Rectal smooth muscle tissue (tissue), 1 donor: ENCODE data around the gene WDR72.

Source experiments
- H3K27ac ChIP-seq: one replicate; pipeline ENCODE4 v1.7.0; 2013; ENCODE audit warnings: low read depth, low read length, inconsistent platforms
- H3K27me3 ChIP-seq: one replicate; pipeline ENCODE4 v1.7.0; 2013; ENCODE audit warnings: low read length; ENCODE audit not compliant: control insufficient read depth, insufficient read depth
- H3K36me3 ChIP-seq: one replicate; pipeline ENCODE4 v1.7.0; 2013; ENCODE audit warnings: low read length; ENCODE audit not compliant: control insufficient read depth, insufficient read depth
- H3K4me1 ChIP-seq: one replicate; pipeline ENCODE4 v1.7.0; 2013; ENCODE audit warnings: low read length; ENCODE audit not compliant: control insufficient read depth, insufficient read depth
- H3K4me3 ChIP-seq: one replicate; pipeline ENCODE4 v1.7.0; 2013; ENCODE audit warnings: low read length
- H3K9ac ChIP-seq: one replicate; pipeline ENCODE4 v1.7.0; 2013; ENCODE audit warnings: low read length

WDR72 gene

GRCh38 chr15:53625962-53626845 is 133.3 kb downstream of the WDR72 start:
- H3K4me1 ChIP-seq: no peaks in the 10 kb centered on the region
- H3K27ac ChIP-seq: no peak overlapping the region
- H3K4me3 ChIP-seq: no peak overlapping the region
- H3K9ac ChIP-seq: no peak overlapping the region
- H3K27me3 ChIP-seq: no peaks in the 10 kb centered on the region
- no peaks in the 10 kb centered on the region for H3K36me3 ChIP-seq

DNA sequence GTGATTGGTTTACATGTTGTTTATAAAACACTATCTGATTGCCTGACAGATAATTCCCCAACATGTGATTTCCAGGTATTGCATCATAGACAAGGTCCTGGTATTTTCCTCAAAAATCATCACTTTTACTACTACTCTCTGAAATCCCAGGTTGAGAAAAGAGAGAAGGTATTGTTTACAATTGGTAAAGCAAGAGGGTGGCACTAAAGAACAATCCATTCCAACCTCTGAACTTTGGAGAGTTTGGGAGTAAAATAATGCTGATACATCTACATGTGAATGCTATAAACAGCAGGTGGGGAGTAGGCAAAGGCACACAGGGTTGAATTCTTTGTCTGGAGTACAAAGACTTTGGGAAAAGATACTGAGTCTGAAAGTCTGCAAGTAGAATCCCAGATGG is 134.2 kb downstream of the WDR72 start:
- Histone ChIP-seq H3K36me3 (no peaks in the 10 kb centered on the region), H3K4me1 (no peaks in the 10 kb centered on the region), H3K4me3 (no peak overlapping the region), H3K9ac (no peak overlapping the region), H3K27me3 (no peaks in the 10 kb centered on the region), H3K27ac (no peak overlapping the region)

- H3K36me3 ChIP-seq: no peaks in the 10 kb centered on the region
- H3K27me3 ChIP-seq: no peaks in the 10 kb centered on the region
- H3K4me1 ChIP-seq: no peaks in the 10 kb centered on the region
- no peak overlapping the region for H3K9ac ChIP-seq
- no peak overlapping the region for H3K27ac ChIP-seq
- no peak overlapping the region for H3K4me3 ChIP-seq
Observed at GRCh38 chr15:53618461-53618860, 141.0 kb downstream of the WDR72 start.

DNA sequence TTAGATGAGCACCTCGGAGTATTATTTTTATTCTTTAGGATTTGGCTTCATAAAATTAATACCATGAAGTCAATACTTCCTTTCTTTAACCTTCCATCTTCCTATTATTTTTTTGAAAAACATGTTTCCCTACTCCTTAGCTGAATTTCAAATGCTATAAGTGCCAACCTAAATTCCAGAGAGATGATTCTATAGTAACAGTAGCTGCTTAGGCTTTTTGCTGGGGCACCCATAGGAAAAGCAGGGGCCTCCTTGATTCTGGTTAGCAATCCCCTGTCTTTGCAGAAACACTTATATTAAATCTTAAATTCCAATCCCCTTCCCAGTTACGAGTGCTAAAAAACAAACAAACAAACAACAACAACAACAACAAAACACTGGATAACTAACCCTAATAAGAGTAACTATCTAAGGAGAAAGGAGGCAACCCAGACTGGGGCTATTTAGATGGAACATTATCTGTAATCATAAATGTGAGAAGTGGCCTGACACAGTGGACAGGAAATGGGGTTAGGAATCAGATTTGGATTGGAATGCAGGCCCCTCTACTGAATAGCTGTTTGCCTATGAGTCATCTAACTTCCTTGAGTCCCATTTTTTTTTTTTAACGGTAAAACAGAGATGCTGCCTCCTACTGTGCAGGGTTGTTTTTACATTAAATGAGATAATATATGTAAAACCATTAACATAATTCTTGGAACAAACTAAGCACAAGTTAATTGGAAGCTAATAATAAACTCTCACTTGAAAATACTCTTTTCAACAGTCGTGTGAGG is 148.1 kb downstream of the WDR72 start:
- Histone ChIP-seq H3K9ac (no peak overlapping the region), H3K4me3 (no peak overlapping the region), H3K36me3 (no peaks in the 10 kb centered on the region)

GRCh38 chr15:53591041-53591440 is 168.4 kb downstream of the WDR72 start:
- no peaks in the 10 kb centered on the region for H3K36me3 ChIP-seq
- H3K27me3 ChIP-seq: no peaks in the 10 kb centered on the region

More for the DNA sequence above, 148.1 kb downstream of the WDR72 start:
- no peak overlapping the region for H3K27ac ChIP-seq
- H3K4me1 ChIP-seq: no peaks in the 10 kb centered on the region
- no peaks in the 10 kb centered on the region for H3K27me3 ChIP-seq

DNA sequence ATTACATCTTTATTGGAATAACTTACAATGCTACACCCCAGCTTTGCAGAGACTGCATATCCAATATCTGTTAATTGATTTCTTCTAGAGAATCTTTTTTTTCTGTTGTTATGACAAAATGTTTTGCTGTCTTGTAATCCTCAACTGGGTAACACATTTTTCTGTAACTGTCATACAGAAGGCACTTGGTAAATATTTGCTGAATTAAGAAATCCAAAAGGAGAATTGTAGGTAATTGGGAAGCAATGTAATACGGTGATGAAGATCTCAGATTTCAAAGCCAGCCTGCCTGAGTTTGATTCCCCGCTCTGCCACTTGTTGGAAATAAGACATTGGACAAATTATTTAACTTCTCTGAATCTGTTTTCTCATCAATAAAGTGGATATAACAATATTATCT is 169.1 kb downstream of the WDR72 start:
- Histone ChIP-seq H3K36me3 (no peaks in the 10 kb centered on the region), H3K9ac (no peak overlapping the region), H3K27me3 (no peaks in the 10 kb centered on the region), H3K27ac (no peak overlapping the region), H3K4me1 (no peaks in the 10 kb centered on the region), H3K4me3 (no peak overlapping the region)

More at GRCh38 chr15:53591041-53591440, 168.4 kb downstream of the WDR72 start:
- no peaks in the 10 kb centered on the region for H3K4me1 ChIP-seq
- no peak overlapping the region for H3K9ac ChIP-seq
- H3K4me3 ChIP-seq: no peak overlapping the region
- no peak overlapping the region for H3K27ac ChIP-seq

GRCh38 chr15:53589520-53590057 is 169.9 kb downstream of the WDR72 start:
- no peaks in the 10 kb centered on the region for H3K36me3 ChIP-seq
- H3K4me1 ChIP-seq: no peaks in the 10 kb centered on the region
- H3K9ac ChIP-seq: no peak overlapping the region
- H3K27ac ChIP-seq: no peak overlapping the region
- no peak overlapping the region for H3K4me3 ChIP-seq
- no peaks in the 10 kb centered on the region for H3K27me3 ChIP-seq

DNA sequence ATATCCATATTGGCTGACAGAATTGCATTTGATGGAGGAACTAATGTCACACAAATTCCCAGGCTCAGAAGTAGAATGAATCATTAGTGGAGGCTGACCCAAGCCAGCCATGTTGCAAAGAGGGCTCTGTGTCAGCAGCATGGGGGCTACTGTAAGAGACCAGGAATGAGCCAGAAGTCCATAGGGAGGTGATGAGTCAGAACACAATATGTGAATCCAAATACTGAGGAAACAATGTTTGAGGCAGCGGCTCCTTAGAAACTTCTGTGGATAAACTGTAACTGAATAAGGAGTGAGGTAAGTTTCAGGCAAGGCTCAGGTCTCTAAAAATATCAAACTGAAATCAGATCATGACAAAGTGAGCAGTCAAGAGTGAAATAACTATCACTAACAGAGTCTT is 170.7 kb downstream of the WDR72 start:
- no peaks in the 10 kb centered on the region for H3K36me3 ChIP-seq
- H3K9ac ChIP-seq: no peak overlapping the region
- no peaks in the 10 kb centered on the region for H3K27me3 ChIP-seq
- H3K4me1 ChIP-seq: no peaks in the 10 kb centered on the region
- no peak overlapping the region for H3K27ac ChIP-seq
- no peak overlapping the region for H3K4me3 ChIP-seq

DNA sequence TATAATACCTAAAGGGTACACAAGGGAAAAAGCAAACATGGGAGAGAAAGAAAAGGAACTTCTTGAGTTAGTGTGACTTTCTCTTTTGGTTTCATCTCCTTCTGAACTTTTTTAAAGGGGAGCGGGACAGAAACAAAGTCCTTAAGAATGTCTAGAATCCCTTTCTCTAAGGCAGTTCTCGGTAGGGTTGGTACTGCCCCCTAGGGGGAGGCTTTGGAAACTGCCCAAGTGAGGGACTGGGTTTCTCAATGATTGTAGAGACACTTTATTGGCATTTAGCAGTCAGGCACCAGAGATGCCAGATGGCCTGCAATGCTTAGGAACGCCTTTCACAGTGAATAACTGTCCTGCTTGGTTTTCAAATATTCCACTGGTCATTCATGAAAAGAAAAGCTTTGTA is 172.7 kb downstream of the WDR72 start:
- H3K4me1 ChIP-seq: no peaks in the 10 kb centered on the region
- H3K36me3 ChIP-seq: no peaks in the 10 kb centered on the region

DNA sequence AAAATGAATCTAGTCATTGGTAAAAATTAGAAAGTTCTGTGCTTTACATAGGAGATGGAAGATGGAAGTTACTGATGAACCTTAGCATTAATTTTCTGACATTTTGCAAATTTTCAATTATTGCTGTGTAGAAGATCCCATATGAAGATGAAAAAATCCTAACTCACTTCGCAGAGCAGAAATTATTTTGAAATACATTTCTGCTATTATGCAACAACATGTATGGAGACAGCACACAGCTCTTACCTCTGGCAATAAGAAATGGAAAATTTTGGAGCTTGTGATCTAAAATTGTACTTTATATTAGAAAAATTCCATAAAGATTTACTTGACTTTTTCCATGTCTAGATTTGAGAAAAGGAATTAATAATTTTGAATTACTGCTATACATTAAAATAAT is 177.9 kb downstream of the WDR72 start:
- Histone ChIP-seq H3K4me3 (no peak overlapping the region), H3K27me3 (no peaks in the 10 kb centered on the region), H3K9ac (no peak overlapping the region), H3K36me3 (no peaks in the 10 kb centered on the region), H3K4me1 (no peaks in the 10 kb centered on the region), H3K27ac (no peak overlapping the region)

More for the DNA sequence above, 172.7 kb downstream of the WDR72 start:
- H3K27me3 ChIP-seq: no peaks in the 10 kb centered on the region
- H3K27ac ChIP-seq: no peak overlapping the region
- no peak overlapping the region for H3K9ac ChIP-seq
- no peak overlapping the region for H3K4me3 ChIP-seq

- Histone ChIP-seq H3K9ac (no peak overlapping the region), H3K27me3 (no peaks in the 10 kb centered on the region), H3K27ac (no peak overlapping the region), H3K36me3 (no peaks in the 10 kb centered on the region), H3K4me1 (no peaks in the 10 kb centered on the region), H3K4me3 (no peak overlapping the region)
Observed at GRCh38 chr15:53580366-53580765, 179.1 kb downstream of the WDR72 start.

DNA sequence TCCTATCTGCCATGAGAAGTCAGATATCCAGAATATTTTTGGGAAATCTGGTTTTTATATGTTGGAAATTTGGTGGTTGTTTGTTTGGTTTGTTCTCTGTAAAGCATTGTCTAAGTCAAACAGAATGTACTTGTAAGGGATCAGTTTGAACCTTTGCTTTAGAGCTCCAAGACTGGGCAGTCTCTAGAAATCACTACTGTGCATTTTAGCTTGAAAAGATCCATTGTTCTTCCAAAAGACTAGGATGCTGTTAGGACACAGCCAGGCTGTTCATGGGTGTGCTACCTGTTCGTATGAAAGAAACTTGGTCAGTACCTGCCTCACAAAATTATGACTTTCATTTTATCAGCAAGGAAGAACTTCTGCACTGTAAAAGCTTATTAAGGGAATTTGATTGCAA is 182.6 kb downstream of the WDR72 start:
- Histone ChIP-seq H3K27me3 (no peaks in the 10 kb centered on the region), H3K27ac (no peak overlapping the region), H3K36me3 (no peaks in the 10 kb centered on the region), H3K4me3 (no peak overlapping the region), H3K4me1 (no peaks in the 10 kb centered on the region), H3K9ac (no peak overlapping the region)
